H1 (cell line): ENCODE results near the gene DAZAP2. TPM values are rescaled to one million over a fixed set of nuclear protein-coding genes. Genes with fewer than 3 reads are reported as not detected.

Experiments
- GABPA ChIP-seq: IDR thresholded peaks from 2 replicates; pipeline ENCODE4 v1.6.1; 2011; ENCODE audit warnings: mild to moderate bottlenecking, low read length, moderate library complexity, borderline replicate concordance; ENCODE audit not compliant: insufficient read depth
- KDM5A ChIP-seq: fragments of 200-600 bp; IDR thresholded peaks from 2 replicates; pipeline ENCODE4 v1.7.1; 2012; ENCODE audit warnings: mild to moderate bottlenecking, low read length, inconsistent platforms, mixed read lengths
- POLR2A ChIP-seq, 2 experiments: IDR thresholded peaks; 1 replicate in 1 of 2; 2 replicates in 1 of 2; pipeline ENCODE4 v1.6.1; 2011; ENCODE audit warnings: low read depth in 2 of 2, low read length in 2 of 2, mild to moderate bottlenecking in 2 of 2; ENCODE audit errors: control extremely low read depth in 1 of 2
- RNF2 ChIP-seq: fragments of 200-900, 300-1000 bp; sonication (generic); IDR thresholded peaks from 2 replicates; pipeline ENCODE4 v1.7.1; 2016; ENCODE audit warnings: borderline replicate concordance, low read depth, mild to moderate bottlenecking, antibody characterized with exemption, low read length; ENCODE audit not compliant: poor library complexity, severe bottlenecking; ENCODE audit errors: missing control alignments
- SIN3A ChIP-seq, 2 experiments: IDR thresholded peaks in 1 of 2; conservative IDR thresholded peaks in 1 of 2; 2 replicates each; pipeline ENCODE4 v1.6.1; 2011 to 2012; ENCODE audit warnings: low read length in 2 of 2, improper control_type of control experiment in 1 of 2, low read depth in 1 of 2, mild to moderate bottlenecking in 1 of 2
- YY1 ChIP-seq: IDR thresholded peaks from 2 replicates; pipeline ENCODE4 v1.6.1; 2011; ENCODE audit warnings: low read depth, mild to moderate bottlenecking, low read length
- polyA plus RNA-seq, 7 experiments: library from polyadenylated mRNA; depleted of rRNA in 3 of 7; stranded (reverse) in 5 of 7; unstranded in 2 of 7; fragments of >200 nt in 5 of 7; fragments of 200-250 nt in 2 of 7; gene quantifications; 1 replicate in 5 of 7; 2 replicates in 1 of 7; 4 replicates in 1 of 7; pipeline versions ENCODE4 v1.2.1 to v1.2.3, GENCODE V29; 2011 to 2013; ENCODE audit warnings: missing spikeins in 2 of 7, mixed read lengths in 2 of 7
- total RNA-seq: library from RNA; stranded (reverse); fragmentation: NEBNext Ultra II Directional; extraction: Animal tissue kit (Norgen Biotek cat#: 25700); gene quantifications from 2 replicates; pipeline ENCODE4 v1.2.1, GENCODE V29; 2021

Gene DAZAP2
- total and polyA plus RNA-seq, 2 of the 8 experiments (the other 6 are each of a cell fraction or from before 2014, with no cell fraction given) = 27.1 to 77.2 TPM

GRCh38 chr12:51264297-51264696 is 25.7 kb downstream of the DAZAP2 start (continued):
- no peak for TF ChIP-seq GABPA
- TF ChIP-seq RNF2 = no peak
- TF ChIP-seq POLR2A (IDR thresholded peaks at IDR 0.05; ENCODE audit: control extremely low read depth in 1 of 2, low read depth in 2 of 2, low read length in 2 of 2) = no peak
- no peak for TF ChIP-seq SIN3A (conservative IDR thresholded peaks at IDR 0.05 in 1 of 2, IDR thresholded peaks at IDR 0.05 in 1 of 2; ENCODE audit: low read depth in 1 of 2, low read length in 2 of 2)
- no peak for TF ChIP-seq YY1
- TF ChIP-seq KDM5A = no peak
